ENCODE data around the gene C1orf210.

Gene C1orf210

DNA sequence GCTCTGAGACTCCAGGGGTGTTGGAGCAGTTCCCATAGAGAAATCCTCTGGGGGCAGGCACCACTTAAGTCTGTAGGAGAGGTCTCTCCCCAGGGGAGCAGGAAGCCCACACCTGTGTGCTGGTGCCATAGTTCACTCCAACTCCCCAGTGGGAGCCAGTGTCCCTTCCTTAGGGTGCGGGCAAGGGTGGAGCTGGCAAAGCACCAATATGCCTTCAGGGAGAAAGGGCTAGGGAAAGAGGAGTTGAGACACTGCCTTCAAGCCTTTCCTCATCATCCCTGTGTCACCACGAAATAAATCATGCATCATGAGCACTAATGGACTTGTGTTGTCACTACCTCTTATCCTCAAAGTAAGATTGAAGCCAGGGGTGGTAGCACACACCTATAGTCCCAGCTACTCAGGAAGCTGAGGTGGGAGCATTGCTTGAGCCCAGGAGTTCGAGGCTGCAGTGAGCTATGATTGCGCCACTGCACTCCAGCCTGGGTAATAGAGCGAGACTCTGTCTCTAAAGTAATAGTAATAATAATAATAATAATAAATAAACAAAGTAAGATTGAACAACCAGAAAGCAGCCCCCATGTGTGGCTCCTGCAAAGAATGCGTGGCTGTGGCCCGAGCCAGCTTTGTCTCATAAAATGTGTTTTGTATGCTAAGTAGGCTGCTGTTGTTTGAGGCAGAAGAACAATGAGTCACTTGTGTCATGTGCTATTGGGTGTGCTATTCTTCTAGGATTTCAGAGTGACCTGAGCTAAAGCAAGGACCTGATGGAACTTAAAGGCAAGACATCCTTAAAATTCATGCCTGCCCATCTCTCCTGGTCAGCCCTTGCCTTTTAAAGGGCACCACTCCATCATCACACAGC is 8.7 kb upstream of the C1orf210 start:
- no peak for DNase-seq (ENCODE audit: low read depth)

- DNase-seq (ENCODE audit: low read depth): no peak
Observed at GRCh38 chr1:43293176-43293575, 7.8 kb upstream of the C1orf210 start.

- no peak for DNase-seq (ENCODE audit: low read depth)
Observed at GRCh38 chr1:43292679-43293078, 7.3 kb upstream of the C1orf210 start.

GRCh38 chr1:43292216-43292615 is 6.8 kb upstream of the C1orf210 start:
- DNase-seq (ENCODE audit: low read depth): no peak

DNA sequence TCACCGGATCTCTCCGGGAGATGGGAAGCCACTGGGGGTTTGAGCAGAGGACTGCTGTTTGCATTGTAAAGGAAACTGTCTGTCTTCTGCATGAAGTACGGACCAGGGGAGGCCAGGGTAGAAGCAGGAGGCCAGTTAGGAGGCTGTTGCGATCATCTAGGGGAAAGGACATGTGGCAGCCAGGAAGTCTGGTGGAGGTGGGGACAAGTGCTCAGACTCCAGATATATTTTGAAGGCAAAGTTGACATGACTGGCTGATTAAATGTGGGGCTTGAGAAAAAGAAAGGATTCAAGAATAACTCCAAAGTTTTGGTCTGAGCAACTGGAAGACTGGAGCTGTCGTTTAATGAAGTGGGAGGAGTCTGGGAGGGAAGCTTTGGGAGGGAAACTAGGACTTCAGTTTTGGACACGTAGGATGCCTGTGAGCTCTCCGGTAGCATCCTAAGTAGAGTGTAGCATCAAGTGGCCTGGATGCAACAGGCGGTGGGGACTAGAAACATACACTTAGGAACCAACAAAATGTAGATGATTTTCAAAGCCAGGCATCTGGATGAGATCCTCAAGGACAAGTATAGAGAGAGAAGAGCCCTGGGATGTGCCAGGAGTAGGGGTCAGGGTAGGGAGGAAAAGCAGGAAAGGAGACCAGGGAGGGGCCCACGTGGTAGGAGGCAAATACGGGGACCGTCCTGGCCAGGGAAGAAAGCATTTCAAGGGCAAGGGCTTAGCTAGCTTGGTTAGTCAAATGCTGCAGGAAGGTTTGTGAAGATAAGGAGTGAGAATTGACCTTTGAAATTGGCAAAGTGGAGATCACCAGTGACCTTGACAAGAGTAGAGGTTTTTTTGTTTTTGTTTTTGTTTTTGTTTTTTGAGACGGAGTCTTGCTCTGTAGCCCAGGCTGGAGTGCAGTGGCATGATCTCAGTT is 3.7 kb upstream of the C1orf210 start:
- DNase-seq (ENCODE audit: low read depth): no peak

DNA sequence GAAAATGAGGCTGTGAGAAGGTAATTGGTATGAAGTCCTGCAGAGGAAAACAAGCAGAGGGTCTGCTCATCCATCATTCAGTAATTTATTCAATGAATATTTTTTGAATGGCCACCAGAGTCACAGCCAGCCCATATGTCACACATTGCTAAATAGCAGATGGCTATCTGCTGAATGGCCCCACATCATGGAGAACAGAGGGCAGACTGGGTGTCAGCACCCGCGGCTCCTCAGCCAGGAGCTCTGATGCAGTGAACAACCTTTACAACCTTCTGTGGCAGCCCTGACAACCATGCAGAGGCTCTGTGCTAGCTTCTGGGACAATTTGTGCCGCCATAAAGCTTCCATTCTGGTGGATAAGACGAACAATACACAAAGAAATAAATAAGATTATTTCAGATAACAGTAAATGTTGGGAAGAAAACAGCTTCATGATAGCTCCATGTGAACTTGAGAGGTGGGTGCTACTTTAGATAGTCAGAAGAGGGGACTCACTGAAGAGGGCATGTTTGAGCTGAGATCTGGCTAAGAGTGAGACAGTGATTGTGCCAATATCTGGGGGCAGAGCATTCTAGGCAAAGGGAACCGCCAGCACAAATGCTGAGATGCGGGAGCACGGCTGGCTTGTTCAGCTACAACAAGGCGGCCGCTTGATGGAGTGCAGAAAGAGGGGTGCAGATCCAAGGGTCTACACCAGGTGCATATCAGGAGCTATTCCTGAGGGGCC is 2.8 kb upstream of the C1orf210 start:
- no peak for DNase-seq (ENCODE audit: low read depth)

DNA sequence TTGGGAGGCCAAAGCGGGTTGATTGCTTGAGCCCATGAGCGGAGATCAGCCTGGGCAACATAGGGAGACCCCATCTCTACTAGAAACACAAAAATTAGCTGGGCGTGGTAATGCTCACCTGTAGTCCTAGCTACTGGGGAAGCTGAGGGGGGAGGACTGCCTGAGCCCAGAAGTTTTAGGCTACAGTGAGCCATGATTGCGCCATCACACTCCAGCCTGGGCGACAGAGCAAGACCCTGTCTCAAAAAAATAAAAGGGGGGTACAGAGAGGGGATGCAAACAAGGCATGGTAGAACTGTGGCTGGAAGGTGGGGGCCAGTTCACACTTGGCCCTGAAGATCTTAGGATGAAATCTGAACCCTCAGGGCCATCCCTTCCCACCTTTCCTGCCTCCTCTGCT is 1.2 kb upstream of the C1orf210 start:
- DNase-seq (ENCODE audit: low read depth): no peak

DNA sequence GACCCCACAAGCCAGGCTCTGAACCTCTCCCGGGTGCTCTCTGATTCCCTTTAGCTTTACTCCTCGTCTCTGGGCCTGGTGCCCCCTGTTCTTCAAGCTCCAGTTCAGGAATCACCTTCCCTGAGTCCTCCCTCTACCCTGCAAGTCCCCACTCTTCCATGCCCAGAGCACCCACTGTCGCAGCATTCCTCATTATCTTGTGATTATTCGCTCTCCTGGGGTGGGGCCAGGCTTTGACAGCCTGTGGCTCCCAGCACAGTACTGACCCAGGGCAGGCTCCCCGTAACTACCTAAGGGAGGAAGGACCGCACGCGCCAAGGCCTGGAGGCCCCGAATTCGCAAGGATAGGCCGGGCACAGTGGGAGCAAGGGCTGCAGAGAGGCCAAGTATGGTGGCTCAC is 734 bp upstream of the C1orf210 start:
- DNase-seq (ENCODE audit: low read depth): no peak

DNA sequence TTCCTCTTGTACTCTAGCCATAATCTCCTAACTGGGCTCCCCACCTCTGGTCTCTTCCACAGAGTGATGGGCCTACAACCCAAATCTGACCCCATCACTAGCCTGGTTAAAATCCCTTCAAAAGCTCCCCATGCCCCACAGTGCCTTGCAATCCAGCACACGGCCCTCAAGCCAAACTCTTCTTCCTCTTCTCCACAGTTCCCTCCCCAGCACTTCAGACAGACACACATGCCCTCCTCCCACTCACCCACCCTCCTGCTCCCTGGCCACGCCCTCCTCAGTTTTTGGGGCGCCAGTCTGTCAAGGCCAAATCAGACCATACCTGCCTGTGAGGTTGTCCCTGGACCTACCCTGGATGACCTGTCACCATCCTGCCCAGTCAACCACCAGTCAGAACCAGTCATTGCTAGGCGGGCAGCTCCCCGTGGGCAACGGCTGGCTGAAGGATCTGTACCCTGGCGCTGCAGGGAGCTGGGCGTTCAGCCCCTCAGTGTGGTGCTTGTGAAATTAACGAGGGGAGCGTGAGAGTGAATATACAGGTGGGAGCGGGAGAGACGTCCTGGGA is 753 bp downstream of the C1orf210 start:
- no peak for DNase-seq (ENCODE audit: low read depth)

DNA sequence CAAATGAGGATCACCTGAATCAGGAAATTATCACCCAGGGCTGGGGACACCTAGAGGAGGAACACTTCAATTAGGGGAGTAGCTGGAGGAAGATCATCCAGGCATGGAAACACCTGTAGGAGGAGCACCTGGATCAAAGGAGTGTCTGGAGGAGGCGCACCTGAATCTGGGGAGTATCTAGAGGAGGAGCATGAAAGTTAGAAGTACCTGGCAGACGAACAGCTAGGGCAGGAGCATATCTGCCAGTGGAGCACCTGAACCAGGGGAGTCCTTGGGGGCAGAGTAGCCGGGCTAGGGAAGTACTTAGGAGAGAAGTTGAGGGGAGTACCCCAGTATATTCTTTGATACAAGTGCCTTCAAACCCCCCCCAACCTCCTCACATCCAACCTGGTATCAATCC is 1.3 kb downstream of the C1orf210 start:
- no peak for DNase-seq (ENCODE audit: low read depth)

DNA sequence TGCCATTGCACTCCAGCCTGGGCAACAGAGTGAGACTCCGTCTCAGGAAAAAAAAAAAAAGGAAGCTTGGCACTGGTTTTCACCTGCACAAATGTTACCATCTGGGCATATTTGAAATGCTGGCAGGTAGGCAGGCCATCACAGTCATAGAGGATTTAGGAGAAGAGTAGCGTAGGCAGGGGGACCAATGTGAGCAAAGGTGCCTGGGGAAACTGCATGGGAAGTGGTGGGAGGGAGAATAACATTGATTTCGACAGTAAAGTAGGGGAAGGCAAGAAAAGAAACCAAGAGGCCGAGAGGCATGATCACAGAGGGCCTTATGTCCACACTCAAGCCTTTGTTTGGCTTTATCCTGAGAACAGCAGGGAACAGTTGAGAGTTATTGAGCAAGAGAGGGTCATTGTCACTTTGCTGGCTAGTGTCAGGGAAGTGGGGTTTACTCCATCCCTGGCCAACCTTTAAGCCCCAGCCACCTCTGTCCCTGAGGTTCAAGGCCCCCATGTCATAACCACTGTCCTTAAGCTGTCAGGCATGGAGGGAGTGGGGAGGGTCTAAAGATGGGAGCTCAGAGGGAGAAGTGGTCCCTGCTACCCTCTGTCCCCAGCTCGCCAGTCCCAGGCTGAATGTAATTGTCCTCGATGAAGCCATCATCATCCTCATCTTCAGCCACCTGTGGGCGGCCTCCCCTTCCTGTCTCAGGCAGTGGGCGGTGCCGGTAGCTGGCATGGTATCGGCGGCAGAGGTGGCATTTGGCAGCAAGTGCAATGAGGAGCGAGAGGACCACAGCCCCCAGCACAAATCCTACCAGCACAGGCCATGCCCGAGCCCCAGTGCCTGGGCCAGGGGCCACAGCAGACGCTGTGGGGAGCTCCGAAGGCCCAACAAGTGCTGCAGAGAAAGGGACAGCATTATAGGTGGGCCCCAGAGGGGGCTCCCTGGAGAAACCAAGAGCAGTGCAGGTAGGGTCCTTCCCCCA is 2.9 kb downstream of the C1orf210 start:
- DNase-seq (ENCODE audit: low read depth): no peak

DNA sequence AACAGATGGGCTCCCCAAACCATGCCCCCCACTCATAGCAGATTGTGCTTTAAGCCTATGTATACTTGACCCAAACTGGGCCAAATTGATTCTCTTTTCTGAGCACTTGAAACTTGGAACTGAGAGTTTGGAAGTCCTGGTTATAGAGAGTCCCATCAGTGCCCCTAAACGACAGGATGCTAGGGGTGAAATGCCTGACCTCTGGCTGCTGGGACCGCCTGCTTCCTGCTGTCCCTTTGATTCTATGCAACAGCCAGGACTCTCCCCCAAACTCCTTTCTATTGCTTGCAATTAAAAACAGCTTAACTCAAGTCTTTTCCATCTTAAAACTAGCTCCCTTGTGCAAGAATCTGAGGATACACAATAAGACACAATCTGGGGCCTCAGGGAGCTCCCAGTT is 4.7 kb downstream of the C1orf210 start:
- DNase-seq (ENCODE audit: low read depth): no peak

- no peak for DNase-seq (ENCODE audit: low read depth)
Observed at GRCh38 chr1:43279666-43280065, 5.7 kb downstream of the C1orf210 start.

DNA sequence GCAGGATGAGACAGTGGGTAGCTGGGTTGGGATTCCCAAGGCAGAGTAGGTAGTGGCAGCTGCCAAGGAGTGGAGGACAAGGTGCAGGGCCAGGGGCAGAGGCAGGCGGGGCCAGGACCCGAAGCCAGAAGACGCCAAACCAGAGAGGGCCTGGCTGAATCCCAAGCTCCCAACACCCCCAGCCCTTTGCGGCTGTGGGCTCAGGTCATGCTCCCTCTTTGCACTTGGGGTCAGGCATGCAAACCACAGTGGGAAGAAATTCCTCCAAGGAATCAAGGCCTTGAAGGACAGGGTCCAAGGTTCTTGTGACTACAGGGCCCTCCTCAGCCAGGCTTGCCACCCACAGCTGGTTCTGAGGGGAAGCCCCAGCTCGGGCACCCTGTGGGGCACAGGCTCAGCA is 6.2 kb downstream of the C1orf210 start:
- no peak for DNase-seq (ENCODE audit: low read depth)

GRCh38 chr1:43277116-43277876 is 8.1 kb downstream of the C1orf210 start:
- DNase-seq (ENCODE audit: low read depth): no peak

GRCh38 chr1:43276673-43277072 is 8.7 kb downstream of the C1orf210 start:
- no peak for DNase-seq (ENCODE audit: low read depth)

- DNase-seq (ENCODE audit: low read depth): no peak
Observed at GRCh38 chr1:43275826-43276620, 9.4 kb downstream of the C1orf210 start.

GRCh38 chr1:43274804-43275180 is 10.6 kb downstream of the C1orf210 start:
- no peak for DNase-seq (ENCODE audit: low read depth)

DNA sequence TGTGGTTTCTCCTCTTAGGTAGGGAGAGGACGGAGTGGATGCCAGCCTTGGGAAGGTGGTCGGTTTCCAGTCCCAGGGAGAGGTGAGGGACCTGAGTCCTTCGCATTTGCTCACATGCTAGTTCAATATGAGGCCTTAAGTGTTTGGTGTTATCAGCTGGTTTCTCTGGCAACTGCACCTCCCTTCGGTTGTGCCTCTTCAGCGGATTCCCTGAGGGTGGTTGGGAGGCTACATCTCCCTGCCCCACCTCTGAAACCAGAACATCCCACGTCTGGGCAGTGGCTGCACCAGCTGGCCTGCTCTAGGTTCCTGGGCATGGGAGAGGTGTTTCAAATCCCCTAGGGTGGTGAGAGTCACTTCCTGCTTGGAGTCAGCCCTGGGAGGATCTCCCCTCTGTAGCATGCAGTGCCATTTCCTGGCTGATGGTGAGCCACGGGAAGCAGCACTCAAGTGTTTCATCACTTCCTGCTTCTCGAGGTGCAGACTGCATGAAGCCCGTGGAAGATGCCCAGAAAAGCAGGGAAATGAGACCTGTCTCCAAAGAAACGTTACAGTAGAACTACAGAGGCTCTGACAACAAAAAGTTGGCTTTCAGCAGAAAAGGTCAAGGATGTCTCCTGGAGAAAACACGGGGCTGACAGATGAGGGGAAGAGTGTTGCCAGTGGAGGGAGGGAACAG is 11.1 kb downstream of the C1orf210 start:
- no peak for DNase-seq (ENCODE audit: low read depth)

Data from stimulated activated CD8-positive, alpha-beta memory T cell treated with anti-CD3 and anti-CD28 coated beads, Interleukin-15, amount 100 ng/mL, for 24 hours (primary cell).